UCSD-AML1 (cell line): ENCODE results near the gene KIF17.
"Not testable (repeated sequence)": the region's sequence is repeated elsewhere in the genome, so short reads cannot be mapped to it uniquely, and the experiment has no call there.

Source experiments
- DNase-seq: peaks from one replicate; lab custom pipeline; 2025; ENCODE audit not compliant: unreplicated experiment; lab: John Stamatoyannopoulos, UW

KIF17 gene

GRCh38 chr1:20727746-20728316, 10.0 kb upstream of the KIF17 start:
- DNase-seq, result no peak

GRCh38 chr1:20726932-20727745, 9.3 kb upstream of the KIF17 start:
- no peak for DNase-seq

- DNase-seq, result no peak
Measured at GRCh38 chr1:20726118-20726911, 8.5 kb upstream of the KIF17 start.

GRCh38 chr1:20725189-20726117, 7.6 kb upstream of the KIF17 start:
- no peak for DNase-seq

- DNase-seq, result no peak
Measured at GRCh38 chr1:20724364-20725188, 6.8 kb upstream of the KIF17 start.

GRCh38 chr1:20723537-20724363, 5.9 kb upstream of the KIF17 start:
- no peak for DNase-seq

- DNase-seq, result no peak
Measured at GRCh38 chr1:20723159-20723536, 5.3 kb upstream of the KIF17 start.

GRCh38 chr1:20721117-20722061, 3.6 kb upstream of the KIF17 start:
- DNase-seq, result no peak

- no peak for DNase-seq
Measured at GRCh38 chr1:20720631-20721091, 2.9 kb upstream of the KIF17 start.

GRCh38 chr1:20719871-20720620, 2.2 kb upstream of the KIF17 start:
- no peak for DNase-seq

- DNase-seq, result no peak
Measured at GRCh38 chr1:20719261-20719660, 1.5 kb upstream of the KIF17 start.

GRCh38 chr1:20718343-20718882, 606 bp upstream of the KIF17 start:
- not testable (repeated sequence) for DNase-seq

- no peak for DNase-seq
Measured at GRCh38 chr1:20716232-20716631, 1.6 kb downstream of the KIF17 start.

GRCh38 chr1:20715406-20715805, 2.4 kb downstream of the KIF17 start:
- no peak for DNase-seq

- DNase-seq, result no peak
Measured at GRCh38 chr1:20713440-20713839, 4.4 kb downstream of the KIF17 start.

GRCh38 chr1:20712215-20712577, 5.6 kb downstream of the KIF17 start:
- no peak for DNase-seq
